GM15510 (cell line): Measurements from ENCODE around the gene CPNE4.

ENCODE experiments used
- POLR2A ChIP-seq: IDR thresholded peaks from 3 replicates; pipeline ENCODE4 v1.6.1; 2011; ENCODE audit warnings: borderline replicate concordance; ENCODE audit not compliant: insufficient read length; ENCODE audit errors: extremely low read depth

The CPNE4 gene

GRCh38 chr3:131729643-131730017 lies 305.2 kb downstream of the CPNE4 start:
- no peak for TF ChIP-seq POLR2A

- no peak for TF ChIP-seq POLR2A
These were observed 305.7 kb downstream of the CPNE4 start for GRCh38 chr3:131728898-131729642.

GRCh38 chr3:131725414-131725813 lies 309.4 kb downstream of the CPNE4 start:
- no peak for TF ChIP-seq POLR2A

- no peak for TF ChIP-seq POLR2A
These were observed 311.5 kb downstream of the CPNE4 start for GRCh38 chr3:131723343-131723742.

- no peak for TF ChIP-seq POLR2A
These were observed 317.3 kb downstream of the CPNE4 start for GRCh38 chr3:131717493-131717892.

- no peak for TF ChIP-seq POLR2A
These were observed 317.9 kb downstream of the CPNE4 start for GRCh38 chr3:131716943-131717342.

GRCh38 chr3:131716007-131716406 lies 318.8 kb downstream of the CPNE4 start:
- TF ChIP-seq POLR2A = no peak

- no peak for TF ChIP-seq POLR2A
These were observed 320.1 kb downstream of the CPNE4 start for GRCh38 chr3:131714585-131715220.

- TF ChIP-seq POLR2A = no peak
These were observed 321.2 kb downstream of the CPNE4 start for GRCh38 chr3:131713416-131714123.

- no peak for TF ChIP-seq POLR2A
These were observed 322.2 kb downstream of the CPNE4 start for GRCh38 chr3:131712662-131713061.

- TF ChIP-seq POLR2A = no peak
These were observed 323.6 kb downstream of the CPNE4 start for GRCh38 chr3:131711114-131711768.

GRCh38 chr3:131708241-131708640 lies 326.6 kb downstream of the CPNE4 start:
- no peak for TF ChIP-seq POLR2A

GRCh38 chr3:131705558-131706051 lies 329.2 kb downstream of the CPNE4 start:
- TF ChIP-seq POLR2A = no peak

- TF ChIP-seq POLR2A = no peak
These were observed 329.7 kb downstream of the CPNE4 start for GRCh38 chr3:131705099-131705498.

- no peak for TF ChIP-seq POLR2A
These were observed 330.7 kb downstream of the CPNE4 start for GRCh38 chr3:131704098-131704497.
